PC-3 (cell line): ENCODE data around the gene STIM1. TPM values are rescaled to one million over a fixed set of nuclear protein-coding genes. Genes with fewer than 3 reads are reported as not detected.

ENCODE experiments used
- ATAC-seq: fragments of 200-7000 bp; cut with Tn5 transposase; 2 replicates; pipeline ENCODE4 v1.9.1; 2020; ENCODE audit warnings: mild to moderate bottlenecking, moderate library complexity
- BruUV-seq: library from RNA; stranded (reverse); fragments of 400-500 nt; replicated peaks from 2 replicates; lab custom pipeline; 2021; lab: Mats Ljungman, UMichigan
- CTCF ChIA-PET: fragments of 300-600 bp; sonication (Branson Sonifier 250); formaldehyde crosslinking; loops from one replicate; lab custom pipeline; 2022; ENCODE audit warnings: antibody characterized with exemption; lab: Charles Lee
- POLR2A ChIA-PET: fragments of 300-600 bp; sonication (Branson Sonifier 250); formaldehyde crosslinking; loops from one replicate; lab custom pipeline; 2022; ENCODE audit warnings: antibody characterized with exemption; ENCODE audit not compliant: unreplicated experiment; lab: Charles Lee
- DNase-seq: peaks from one replicate; pipeline ENCODE4 v3.0.0-alpha.2; 2015
- H2AFZ ChIP-seq: fragments of 300-600 bp; sonication (generic); 2 replicates; pipeline ENCODE4 v1.6.0; 2016; ENCODE audit warnings: antibody characterized with exemption, low read length
- H3F3A ChIP-seq: fragments of 300-600 bp; sonication (generic); one replicate; pipeline ENCODE4 v1.6.0; 2017; ENCODE audit warnings: antibody characterized with exemption, low read length, control low read depth, mild to moderate bottlenecking; ENCODE audit not compliant: unreplicated experiment
- H3K27ac ChIP-seq: fragments of 300-600 bp; sonication (generic); 2 replicates; pipeline ENCODE4 v1.5.1; 2016; ENCODE audit warnings: mild to moderate bottlenecking, low read length
- H3K27me3 ChIP-seq: fragments of 300-600 bp; sonication (generic); 2 replicates; pipeline ENCODE4 v1.6.1; 2016; ENCODE audit warnings: low read length, mixed read lengths
- H3K36me3 ChIP-seq: fragments of 300-600 bp; sonication (generic); 2 replicates; pipeline ENCODE4 v1.6.1; 2016; ENCODE audit warnings: low read depth, mixed run types, low read length, mixed read lengths
- H3K4me1 ChIP-seq: fragments of 300-600 bp; sonication (generic); 2 replicates; pipeline ENCODE4 v1.5.1; 2016; ENCODE audit warnings: low read length; ENCODE audit not compliant: insufficient read depth
- H3K4me2 ChIP-seq: fragments of 300-600 bp; sonication (generic); 2 replicates; pipeline ENCODE4 v1.6.0; 2016; ENCODE audit warnings: low read length
- H3K4me3 ChIP-seq: fragments of 300-600 bp; sonication (generic); 2 replicates; pipeline ENCODE4 v1.5.1; 2016; ENCODE audit warnings: mild to moderate bottlenecking, low read length, mixed read lengths
- H3K79me2 ChIP-seq: fragments of 300-600 bp; sonication (generic); 2 replicates; pipeline ENCODE4 v1.6.1; 2017; ENCODE audit warnings: low read length, mixed read lengths
- H3K9ac ChIP-seq: fragments of 300-600 bp; sonication (generic); 2 replicates; pipeline ENCODE4 v1.6.0; 2016; ENCODE audit warnings: mild to moderate bottlenecking, low read length
- H3K9me2 ChIP-seq: fragments of 300-600 bp; sonication (generic); replicated peaks from 2 replicates; pipeline ENCODE4 v1.6.1; 2016; ENCODE audit warnings: mixed run types, low read length, mixed read lengths
- H3K9me3 ChIP-seq: fragments of 300-600 bp; sonication (generic); 2 replicates; pipeline ENCODE4 v1.6.1; 2016; ENCODE audit warnings: low read length, mixed read lengths
- H4K20me1 ChIP-seq: fragments of 300-600 bp; sonication (generic); 2 replicates; pipeline ENCODE4 v1.6.1; 2016; ENCODE audit warnings: low read length, mixed read lengths
- EZH2 ChIP-seq: fragments of 300-600 bp; sonication (generic); IDR thresholded peaks from one replicate; pipeline ENCODE4 v1.6.1; 2017; ENCODE audit warnings: antibody characterized with exemption, mild to moderate bottlenecking, low read length; ENCODE audit not compliant: unreplicated experiment
- EZH2phosphoT487 ChIP-seq: fragments of 300-600 bp; sonication (generic); IDR thresholded peaks from 2 replicates; pipeline ENCODE4 v1.6.1; 2018; ENCODE audit warnings: mild to moderate bottlenecking, antibody characterized with exemption, low read length, borderline replicate concordance
- intact Hi-C: fragments of 100-400 bp; cut with micrococcal nuclease; formaldehyde crosslinking; loops from 2 replicates; pipeline ENCODE4 v1.9.0; 2023
- total RNA-seq: library from RNA; depleted of rRNA; stranded (reverse); fragments of >200 nt; gene quantifications from 2 replicates; pipeline ENCODE4 v1.2.3, GENCODE V29; 2014
- TF ChIP-seq, protein P1 (sequence below): fragments of 300-600 bp; sonication (generic); conservative IDR thresholded peaks from 2 replicates; pipeline ENCODE4 v1.5.1; 2017; ENCODE audit warnings: antibody characterized with exemption, low read depth, mild to moderate bottlenecking, low read length

STIM1 gene
- total RNA-seq, 1 experiment from 2014 or later = 22.8 TPM

DNA sequence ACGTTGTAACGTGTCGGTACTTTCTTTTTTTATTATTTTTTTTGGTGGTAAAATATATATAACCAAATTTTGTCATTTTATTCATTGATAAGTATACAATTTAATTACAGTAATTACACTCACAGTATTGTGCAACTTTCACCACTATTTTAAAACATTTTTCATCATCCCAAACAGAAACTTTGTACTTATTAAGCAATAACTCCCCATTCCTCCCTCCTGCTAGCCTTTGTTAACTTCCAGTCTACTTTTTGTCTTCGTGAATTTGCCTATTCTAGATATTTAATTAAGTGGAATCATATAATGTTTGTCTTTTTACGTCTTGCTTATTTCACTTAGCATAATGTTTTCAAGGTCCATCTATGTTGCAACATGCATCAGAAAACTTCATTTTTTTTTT is 58.5 kb downstream of the STIM1 start:
- no TSS peak for BruUV-seq

DNA sequence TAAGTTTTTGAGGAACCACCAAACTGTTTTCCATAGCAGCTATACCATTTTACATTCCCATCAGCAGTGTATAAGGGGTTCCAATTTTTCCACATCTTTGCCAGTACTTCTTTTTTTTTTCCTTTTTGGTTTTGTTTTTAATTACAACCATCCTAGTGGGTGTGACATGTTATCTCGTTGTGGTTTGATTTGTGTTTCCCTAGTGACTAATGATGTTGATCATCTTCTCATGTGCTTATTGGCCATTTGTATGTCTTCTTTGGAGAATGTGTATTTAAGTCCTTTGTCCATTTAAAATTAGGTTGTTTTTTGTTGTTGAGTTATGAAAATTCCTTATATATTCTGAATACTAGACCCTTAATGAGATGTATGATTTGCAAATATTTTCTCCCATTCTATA is 59.3 kb downstream of the STIM1 start:
- intact Hi-C loops = no loop called here
- TF ChIP-seq, protein P1, sequence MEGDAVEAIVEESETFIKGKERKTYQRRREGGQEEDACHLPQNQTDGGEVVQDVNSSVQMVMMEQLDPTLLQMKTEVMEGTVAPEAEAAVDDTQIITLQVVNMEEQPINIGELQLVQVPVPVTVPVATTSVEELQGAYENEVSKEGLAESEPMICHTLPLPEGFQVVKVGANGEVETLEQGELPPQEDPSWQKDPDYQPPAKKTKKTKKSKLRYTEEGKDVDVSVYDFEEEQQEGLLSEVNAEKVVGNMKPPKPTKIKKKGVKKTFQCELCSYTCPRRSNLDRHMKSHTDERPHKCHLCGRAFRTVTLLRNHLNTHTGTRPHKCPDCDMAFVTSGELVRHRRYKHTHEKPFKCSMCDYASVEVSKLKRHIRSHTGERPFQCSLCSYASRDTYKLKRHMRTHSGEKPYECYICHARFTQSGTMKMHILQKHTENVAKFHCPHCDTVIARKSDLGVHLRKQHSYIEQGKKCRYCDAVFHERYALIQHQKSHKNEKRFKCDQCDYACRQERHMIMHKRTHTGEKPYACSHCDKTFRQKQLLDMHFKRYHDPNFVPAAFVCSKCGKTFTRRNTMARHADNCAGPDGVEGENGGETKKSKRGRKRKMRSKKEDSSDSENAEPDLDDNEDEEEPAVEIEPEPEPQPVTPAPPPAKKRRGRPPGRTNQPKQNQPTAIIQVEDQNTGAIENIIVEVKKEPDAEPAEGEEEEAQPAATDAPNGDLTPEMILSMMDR = no peak
- TF ChIP-seq EZH2phosphoT487 = no peak
- TF ChIP-seq EZH2 = no peak
- no peak overlapping the region for H3K4me2 ChIP-seq
- H3K27me3 ChIP-seq = no peaks in the 10 kb centered on the region
- DNase-seq (peak; percentile 23), ATAC-seq (no peak)
- H3K9ac ChIP-seq = no peak overlapping the region
- peaks cover 6% of the 10 kb centered on the region; the same call in 1 of the 2 replicates for H3K79me2 ChIP-seq
- peaks cover 10% of the 10 kb centered on the region for H3K4me1 ChIP-seq
- no TSS peak for BruUV-seq
- H2AFZ ChIP-seq = no peak overlapping the region
- ChIA-PET POLR2A (no interaction called here), CTCF (interaction anchor here (1.0 kb wide), 1 partner anchor 60 kb away, joined by 7 read pairs; no protein-coding TSS in a partner anchor)
- H4K20me1 ChIP-seq = no peaks in the 10 kb centered on the region
- no peaks in the 10 kb centered on the region for H3K36me3 ChIP-seq
- H3F3A ChIP-seq = no peaks in the 10 kb centered on the region
- no peak overlapping the region for H3K4me3 ChIP-seq
- H3K9me2 ChIP-seq = no peaks in the 10 kb centered on the region
- H3K9me3 ChIP-seq = no peaks in the 10 kb centered on the region
- H3K27ac ChIP-seq = no peak overlapping the region

More for the DNA sequence above, 58.5 kb downstream of the STIM1 start:
- intact Hi-C loops = no loop called here
- Histone ChIP-seq H3K4me1 (peaks cover 6% of the 10 kb centered on the region; the same call in 1 of the 2 replicates), H3K9ac (no peak overlapping the region), H3K27me3 (no peaks in the 10 kb centered on the region), H3K36me3 (no peaks in the 10 kb centered on the region), H3K27ac (no peak overlapping the region), H3F3A (no peaks in the 10 kb centered on the region), H3K9me2 (no peaks in the 10 kb centered on the region), H3K4me2 (no peak overlapping the region), H4K20me1 (no peaks in the 10 kb centered on the region), H3K9me3 (no peaks in the 10 kb centered on the region), H2AFZ (no peak overlapping the region), H3K4me3 (no peak overlapping the region), H3K79me2 (peaks cover 8% of the 10 kb centered on the region)
- POLR2A ChIA-PET = interaction anchor here (0.6 kb wide), 1 partner anchor 59 kb away, joined by 4 read pairs; no protein-coding TSS in a partner anchor
- ATAC-seq (no peak), DNase-seq (no peak)
- TF ChIP-seq EZH2 = no peak
- TF ChIP-seq, protein P1 = no peak
- TF ChIP-seq EZH2phosphoT487 = no peak
- CTCF ChIA-PET = no interaction called here

DNA sequence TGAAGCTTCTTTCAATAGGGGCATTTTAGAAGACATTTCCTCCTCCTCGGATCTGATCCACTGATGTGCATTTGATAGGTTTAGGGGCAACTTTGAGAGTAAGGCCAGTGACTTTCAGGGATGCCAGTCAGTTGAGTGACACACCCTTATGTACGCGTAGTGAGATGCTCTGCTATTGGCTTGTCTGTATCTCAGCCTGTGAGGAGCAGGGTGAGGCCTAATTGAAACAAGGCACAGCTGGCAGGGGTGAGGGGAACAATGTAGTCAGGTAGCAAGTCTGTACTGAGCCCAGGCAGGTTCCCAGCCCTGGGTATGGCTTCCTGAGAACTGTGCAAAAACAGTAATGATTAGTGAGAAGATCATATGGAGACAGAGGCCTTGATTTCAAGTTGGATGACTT is 61.5 kb downstream of the STIM1 start:
- H4K20me1 ChIP-seq = no peaks in the 10 kb centered on the region
- no peak for TF ChIP-seq EZH2phosphoT487
- no peak for TF ChIP-seq EZH2
- TF ChIP-seq, protein P1 = no peak
- no peaks in the 10 kb centered on the region for H3K27me3 ChIP-seq
- H2AFZ ChIP-seq = no peak overlapping the region
- H3K36me3 ChIP-seq = no peaks in the 10 kb centered on the region
- no peaks in the 10 kb centered on the region for H3K9me2 ChIP-seq
- intact Hi-C loops = no loop called here
- peaks cover 12% of the 10 kb centered on the region for H3K79me2 ChIP-seq
- no peaks in the 10 kb centered on the region for H3F3A ChIP-seq
- CTCF ChIA-PET = no interaction called here
- peaks cover 17% of the 10 kb centered on the region for H3K4me1 ChIP-seq
- H3K4me2 ChIP-seq = no peak overlapping the region
- DNase-seq = no peak
- BruUV-seq = no TSS peak
- no peak overlapping the region for H3K4me3 ChIP-seq
- H3K9ac ChIP-seq = no peak overlapping the region
- H3K9me3 ChIP-seq = no peaks in the 10 kb centered on the region
- ATAC-seq = no peak
- POLR2A ChIA-PET = no interaction called here
- no peak overlapping the region for H3K27ac ChIP-seq
